ENCODE data around the gene CHN2.

- TF ChIP-seq POLR2AphosphoS5 (IDR thresholded peaks at IDR 0.05; ENCODE audit: low read depth, low read length) (no peak), TAF1 (IDR thresholded peaks at IDR 0.05; ENCODE audit: borderline replicate concordance, low read depth, low read length) (no peak), POLR2A (IDR thresholded peaks at IDR 0.05; ENCODE audit: low read depth, low read length) (no peak)
These were observed 189.7 kb downstream of the CHN2 start for GRCh38 chr7:29384277-29384676.

Data from GM12892 (cell line).